Transverse colon (tissue), 4 donors: Measurements from ENCODE around the gene ZFP64.

ENCODE experiments used
- EP300 ChIP-seq: sonication (generic); formaldehyde crosslinking; IDR thresholded peaks from one replicate; pipeline ENCODE4 v1.6.1; 2017; ENCODE audit warnings: antibody characterized with exemption, low read depth
- POLR2A ChIP-seq: fragments of 450-650 bp; IDR thresholded peaks from one replicate; pipeline ENCODE4 v1.6.1; 2016; ENCODE audit warnings: antibody characterized with exemption, mild to moderate bottlenecking, moderate library complexity
- POLR2AphosphoS5 ChIP-seq, 3 donors: sonication (generic); formaldehyde crosslinking; IDR thresholded peaks; one replicate each; pipeline ENCODE4 v1.6.1; 2016; ENCODE audit warnings: antibody characterized with exemption in 3 of 3
- TF ChIP-seq, protein P1 (sequence below), 5 experiments: fragments of 200-600 bp in 3 of 5; fragments of 450-650 bp in 2 of 5; sonication (generic) in 3 of 5; IDR thresholded peaks; 1 replicate in 2 of 5; 2 replicates in 3 of 5; pipeline ENCODE4 v1.5.1; 2016 to 2017; ENCODE audit warnings: antibody characterized with exemption in 5 of 5, inconsistent platforms in 3 of 5, mild to moderate bottlenecking in 2 of 5, moderate library complexity in 1 of 5

DNA sequence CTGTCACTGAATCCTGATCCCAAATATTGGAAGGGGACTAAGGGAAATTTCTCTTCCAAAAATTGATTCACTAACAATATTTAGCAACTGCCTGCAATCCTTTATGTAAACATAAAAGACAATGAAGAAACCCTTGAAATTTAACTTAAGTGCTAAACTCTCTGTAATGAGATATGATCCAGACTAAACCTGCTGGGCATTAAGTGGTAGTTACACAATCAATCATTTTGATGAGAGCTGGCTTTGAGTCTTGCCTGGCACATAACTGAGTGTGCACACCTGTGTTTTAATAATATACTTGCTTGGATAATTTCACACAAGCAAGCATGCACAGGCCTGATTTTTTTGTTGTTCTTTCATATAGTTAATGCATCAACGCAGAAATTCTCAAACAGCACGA is 9.8 kb upstream of the ZFP64 start:
- TF ChIP-seq POLR2A: no peak
- TF ChIP-seq POLR2AphosphoS5 (IDR thresholded peaks at IDR 0.05): no peak
- TF ChIP-seq, protein P1, sequence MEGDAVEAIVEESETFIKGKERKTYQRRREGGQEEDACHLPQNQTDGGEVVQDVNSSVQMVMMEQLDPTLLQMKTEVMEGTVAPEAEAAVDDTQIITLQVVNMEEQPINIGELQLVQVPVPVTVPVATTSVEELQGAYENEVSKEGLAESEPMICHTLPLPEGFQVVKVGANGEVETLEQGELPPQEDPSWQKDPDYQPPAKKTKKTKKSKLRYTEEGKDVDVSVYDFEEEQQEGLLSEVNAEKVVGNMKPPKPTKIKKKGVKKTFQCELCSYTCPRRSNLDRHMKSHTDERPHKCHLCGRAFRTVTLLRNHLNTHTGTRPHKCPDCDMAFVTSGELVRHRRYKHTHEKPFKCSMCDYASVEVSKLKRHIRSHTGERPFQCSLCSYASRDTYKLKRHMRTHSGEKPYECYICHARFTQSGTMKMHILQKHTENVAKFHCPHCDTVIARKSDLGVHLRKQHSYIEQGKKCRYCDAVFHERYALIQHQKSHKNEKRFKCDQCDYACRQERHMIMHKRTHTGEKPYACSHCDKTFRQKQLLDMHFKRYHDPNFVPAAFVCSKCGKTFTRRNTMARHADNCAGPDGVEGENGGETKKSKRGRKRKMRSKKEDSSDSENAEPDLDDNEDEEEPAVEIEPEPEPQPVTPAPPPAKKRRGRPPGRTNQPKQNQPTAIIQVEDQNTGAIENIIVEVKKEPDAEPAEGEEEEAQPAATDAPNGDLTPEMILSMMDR (IDR thresholded peaks at IDR 0.05): no peak
- TF ChIP-seq EP300: no peak
